SK-N-SH treated with all-trans-retinoic acid at 6 μM for 48 hours (cell line): ENCODE data around the gene ATAD3C.

Experiments
- BACH2 ChIP-seq: fragments of 250-450 bp; sonication (Bioruptor Pico); IDR thresholded peaks from 2 replicates; pipeline ENCODE4 v1.9.0; 2021; ENCODE audit warnings: mild to moderate bottlenecking, borderline replicate concordance
- CSDC2 ChIP-seq: fragments of 250-450 bp; sonication (Bioruptor Pico); IDR thresholded peaks from 2 replicates; pipeline ENCODE4 v1.5.0; 2020; ENCODE audit warnings: mild to moderate bottlenecking, moderate library complexity
- ESRRG ChIP-seq: fragments of 250-450 bp; sonication (Bioruptor Pico); IDR thresholded peaks from 2 replicates; pipeline ENCODE4 v1.6.1; 2021; ENCODE audit warnings: mild to moderate bottlenecking
- SNAI2 ChIP-seq: fragments of 250-450 bp; sonication (Bioruptor Pico); IDR thresholded peaks from 2 replicates; pipeline ENCODE4 v1.5.0; 2020; ENCODE audit warnings: mild to moderate bottlenecking, moderate library complexity
- TCF4 ChIP-seq: fragments of 250-450 bp; sonication (Bioruptor Pico); IDR thresholded peaks from 2 replicates; pipeline ENCODE4 v1.8.0; 2021; ENCODE audit warnings: mild to moderate bottlenecking, moderate library complexity, borderline replicate concordance
- TOX ChIP-seq: fragments of 250-450 bp; sonication (Bioruptor Pico); IDR thresholded peaks from 2 replicates; pipeline ENCODE4 v1.8.0; 2021; ENCODE audit warnings: mild to moderate bottlenecking, moderate library complexity, borderline replicate concordance
- ZFP3 ChIP-seq: fragments of 250-450 bp; sonication (Bioruptor Pico); IDR thresholded peaks from 2 replicates; pipeline ENCODE4 v1.5.0; 2020; ENCODE audit warnings: mild to moderate bottlenecking, moderate library complexity
- ZFP30 ChIP-seq: fragments of 450-650 bp; formaldehyde crosslinking; IDR thresholded peaks from 2 replicates; pipeline ENCODE4 v1.5.0; 2022; ENCODE audit warnings: mild to moderate bottlenecking, moderate library complexity
- TF ChIP-seq, protein P1 (sequence below): fragments of 250-450 bp; sonication (Bioruptor Pico); IDR thresholded peaks from 2 replicates; pipeline ENCODE4 v1.8.0; 2021; ENCODE audit warnings: low read depth, mild to moderate bottlenecking, moderate library complexity, borderline replicate concordance
- TF ChIP-seq, protein P2 (sequence below): fragments of 250-450 bp; sonication (Bioruptor Pico); IDR thresholded peaks from 2 replicates; pipeline ENCODE4 v1.8.0; 2020; ENCODE audit warnings: mild to moderate bottlenecking, moderate library complexity, borderline replicate concordance
- TF ChIP-seq, protein P3 (sequence below): fragments of 250-450 bp; sonication (Bioruptor Pico); IDR thresholded peaks from 2 replicates; pipeline ENCODE4 v1.5.1; 2020; ENCODE audit warnings: low read depth, mild to moderate bottlenecking, moderate library complexity

DNA sequence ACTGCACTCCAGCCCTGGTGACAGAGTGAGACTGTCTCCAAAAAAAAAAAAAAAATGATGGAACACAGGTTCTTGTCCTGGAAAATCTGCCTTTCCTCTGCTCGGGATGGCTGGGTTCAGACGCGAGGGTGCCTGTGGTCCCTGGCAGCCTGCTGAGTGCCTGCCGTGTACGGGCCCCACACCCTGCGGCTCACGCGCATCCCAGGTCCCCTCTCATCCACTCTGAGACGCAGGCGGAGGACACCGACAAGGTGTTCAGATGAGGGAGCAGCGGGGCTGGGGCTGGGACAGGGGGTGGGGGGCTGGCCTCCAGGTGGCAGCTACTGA is 24.1 kb upstream of the ATAD3C start:
- TF ChIP-seq ZFP3 (CRISPR knock-in tag) (no peak), CSDC2 (CRISPR knock-in tag) (no peak), TCF4 (CRISPR knock-in tag) (no peak), ESRRG (CRISPR knock-in tag) (no peak), BACH2 (CRISPR knock-in tag) (no peak), ZFP30 (no peak), SNAI2 (no peak), TOX (no peak)
- TF ChIP-seq, protein P1, sequence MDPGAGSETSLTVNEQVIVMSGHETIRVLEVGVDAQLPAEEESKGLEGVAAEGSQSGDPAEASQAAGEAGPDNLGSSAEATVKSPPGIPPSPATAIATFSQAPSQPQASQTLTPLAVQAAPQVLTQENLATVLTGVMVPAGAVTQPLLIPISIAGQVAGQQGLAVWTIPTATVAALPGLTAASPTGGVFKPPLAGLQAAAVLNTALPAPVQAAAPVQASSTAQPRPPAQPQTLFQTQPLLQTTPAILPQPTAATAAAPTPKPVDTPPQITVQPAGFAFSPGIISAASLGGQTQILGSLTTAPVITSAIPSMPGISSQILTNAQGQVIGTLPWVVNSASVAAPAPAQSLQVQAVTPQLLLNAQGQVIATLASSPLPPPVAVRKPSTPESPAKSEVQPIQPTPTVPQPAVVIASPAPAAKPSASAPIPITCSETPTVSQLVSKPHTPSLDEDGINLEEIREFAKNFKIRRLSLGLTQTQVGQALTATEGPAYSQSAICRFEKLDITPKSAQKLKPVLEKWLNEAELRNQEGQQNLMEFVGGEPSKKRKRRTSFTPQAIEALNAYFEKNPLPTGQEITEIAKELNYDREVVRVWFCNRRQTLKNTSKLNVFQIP (CRISPR knock-in tag) = no peak
- TF ChIP-seq, protein P2, sequence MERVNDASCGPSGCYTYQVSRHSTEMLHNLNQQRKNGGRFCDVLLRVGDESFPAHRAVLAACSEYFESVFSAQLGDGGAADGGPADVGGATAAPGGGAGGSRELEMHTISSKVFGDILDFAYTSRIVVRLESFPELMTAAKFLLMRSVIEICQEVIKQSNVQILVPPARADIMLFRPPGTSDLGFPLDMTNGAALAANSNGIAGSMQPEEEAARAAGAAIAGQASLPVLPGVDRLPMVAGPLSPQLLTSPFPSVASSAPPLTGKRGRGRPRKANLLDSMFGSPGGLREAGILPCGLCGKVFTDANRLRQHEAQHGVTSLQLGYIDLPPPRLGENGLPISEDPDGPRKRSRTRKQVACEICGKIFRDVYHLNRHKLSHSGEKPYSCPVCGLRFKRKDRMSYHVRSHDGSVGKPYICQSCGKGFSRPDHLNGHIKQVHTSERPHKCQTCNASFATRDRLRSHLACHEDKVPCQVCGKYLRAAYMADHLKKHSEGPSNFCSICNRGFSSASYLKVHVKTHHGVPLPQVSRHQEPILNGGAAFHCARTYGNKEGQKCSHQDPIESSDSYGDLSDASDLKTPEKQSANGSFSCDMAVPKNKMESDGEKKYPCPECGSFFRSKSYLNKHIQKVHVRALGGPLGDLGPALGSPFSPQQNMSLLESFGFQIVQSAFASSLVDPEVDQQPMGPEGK = no peak
- TF ChIP-seq, protein P3, sequence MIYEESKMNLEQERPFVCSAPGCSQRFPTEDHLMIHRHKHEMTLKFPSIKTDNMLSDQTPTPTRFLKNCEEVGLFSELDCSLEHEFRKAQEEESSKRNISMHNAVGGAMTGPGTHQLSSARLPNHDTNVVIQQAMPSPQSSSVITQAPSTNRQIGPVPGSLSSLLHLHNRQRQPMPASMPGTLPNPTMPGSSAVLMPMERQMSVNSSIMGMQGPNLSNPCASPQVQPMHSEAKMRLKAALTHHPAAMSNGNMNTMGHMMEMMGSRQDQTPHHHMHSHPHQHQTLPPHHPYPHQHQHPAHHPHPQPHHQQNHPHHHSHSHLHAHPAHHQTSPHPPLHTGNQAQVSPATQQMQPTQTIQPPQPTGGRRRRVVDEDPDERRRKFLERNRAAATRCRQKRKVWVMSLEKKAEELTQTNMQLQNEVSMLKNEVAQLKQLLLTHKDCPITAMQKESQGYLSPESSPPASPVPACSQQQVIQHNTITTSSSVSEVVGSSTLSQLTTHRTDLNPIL (CRISPR knock-in tag) = no peak
